Measurements from ENCODE around the gene PTPRN2. TPM values are rescaled to one million over a fixed set of nuclear protein-coding genes. Genes with fewer than 3 reads are reported as not detected.

Gene PTPRN2
- total RNA-seq, 1 experiment from 2014 or later, result 2.1 TPM

DNA sequence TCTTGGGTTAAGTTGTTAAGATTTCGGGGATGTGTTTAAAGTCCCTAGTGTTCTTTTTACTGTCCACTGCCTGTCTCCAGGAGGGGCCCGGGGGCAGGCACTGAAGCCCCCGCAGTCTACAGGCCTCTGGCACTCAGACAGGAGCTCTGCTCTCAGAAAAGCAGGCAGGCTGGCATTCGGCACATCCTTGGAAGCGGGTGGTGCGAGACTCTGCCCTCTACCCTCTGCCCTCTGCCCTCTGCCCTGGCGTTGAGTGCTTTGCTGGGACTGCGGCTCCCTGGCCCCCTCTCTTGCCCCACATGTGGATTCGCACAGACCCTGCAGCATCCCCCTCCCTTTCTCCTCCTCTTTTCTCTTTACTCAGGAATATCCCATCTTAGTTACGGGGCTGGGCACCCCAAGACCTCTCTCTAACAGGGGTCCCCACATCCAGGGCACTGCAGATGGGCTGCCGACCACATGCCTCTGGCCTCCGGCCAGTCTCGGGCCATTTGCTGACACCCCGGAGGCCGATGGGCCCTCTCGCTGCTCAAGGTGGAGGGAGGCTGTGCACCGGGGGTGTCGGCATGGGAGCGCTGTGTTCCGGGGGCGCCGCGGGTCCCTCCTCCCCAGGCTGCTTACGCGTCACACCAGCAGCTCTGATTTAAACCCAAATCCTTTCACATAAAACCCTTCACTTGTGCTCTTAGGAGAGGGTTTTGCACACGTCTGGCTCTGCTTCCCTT lies 770.9 kb downstream of the PTPRN2 start:
- CTCF ChIA-PET, result no interaction called here

DNA sequence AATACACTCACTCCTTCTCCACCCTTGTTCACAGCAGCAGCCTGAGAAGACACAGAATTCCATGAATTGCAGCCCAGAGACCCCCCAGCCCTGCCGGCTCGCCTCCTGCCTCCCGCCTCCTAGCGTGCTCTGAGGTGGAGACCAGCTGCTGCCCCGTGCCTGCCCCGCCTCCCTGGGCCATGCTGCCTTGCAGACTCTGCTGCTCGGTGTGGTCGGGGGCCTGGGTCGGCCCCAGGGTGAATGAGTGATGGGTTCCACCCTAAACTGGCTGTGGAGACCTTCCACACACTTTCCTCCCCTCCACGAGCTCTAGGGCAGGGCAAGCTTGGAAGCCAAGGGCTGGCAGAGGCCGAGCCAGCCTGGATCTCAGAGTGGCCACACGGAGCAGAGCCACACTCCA lies 771.5 kb downstream of the PTPRN2 start:
- CTCF ChIA-PET, result no interaction called here
- no peaks in the 10 kb centered on the region for H3K27me3 ChIP-seq (ENCODE audit: insufficient read depth, low read length)
- H3K9ac ChIP-seq (ENCODE audit: low read length), result no peak overlapping the region
- TF ChIP-seq ELF1 (IDR thresholded peaks at IDR 0.05; ENCODE audit: borderline replicate concordance, low read depth) (no peak), POLR2AphosphoS5 (IDR thresholded peaks at IDR 0.05; ENCODE audit: low read depth, low read length) (no peak), CBX3 (IDR thresholded peaks at IDR 0.05; ENCODE audit: low read depth) (no peak), JUND (IDR thresholded peaks at IDR 0.05) (no peak), CEBPB (IDR thresholded peaks at IDR 0.05; ENCODE audit: low read depth) (no peak), SIN3A (IDR thresholded peaks at IDR 0.05; ENCODE audit: low read depth) (no peak), RAD21 (IDR thresholded peaks at IDR 0.05; ENCODE audit: low read depth) (no peak), FOSL1 (IDR thresholded peaks at IDR 0.05; ENCODE audit: low read depth) (no peak)
- TF ChIP-seq, protein P1, sequence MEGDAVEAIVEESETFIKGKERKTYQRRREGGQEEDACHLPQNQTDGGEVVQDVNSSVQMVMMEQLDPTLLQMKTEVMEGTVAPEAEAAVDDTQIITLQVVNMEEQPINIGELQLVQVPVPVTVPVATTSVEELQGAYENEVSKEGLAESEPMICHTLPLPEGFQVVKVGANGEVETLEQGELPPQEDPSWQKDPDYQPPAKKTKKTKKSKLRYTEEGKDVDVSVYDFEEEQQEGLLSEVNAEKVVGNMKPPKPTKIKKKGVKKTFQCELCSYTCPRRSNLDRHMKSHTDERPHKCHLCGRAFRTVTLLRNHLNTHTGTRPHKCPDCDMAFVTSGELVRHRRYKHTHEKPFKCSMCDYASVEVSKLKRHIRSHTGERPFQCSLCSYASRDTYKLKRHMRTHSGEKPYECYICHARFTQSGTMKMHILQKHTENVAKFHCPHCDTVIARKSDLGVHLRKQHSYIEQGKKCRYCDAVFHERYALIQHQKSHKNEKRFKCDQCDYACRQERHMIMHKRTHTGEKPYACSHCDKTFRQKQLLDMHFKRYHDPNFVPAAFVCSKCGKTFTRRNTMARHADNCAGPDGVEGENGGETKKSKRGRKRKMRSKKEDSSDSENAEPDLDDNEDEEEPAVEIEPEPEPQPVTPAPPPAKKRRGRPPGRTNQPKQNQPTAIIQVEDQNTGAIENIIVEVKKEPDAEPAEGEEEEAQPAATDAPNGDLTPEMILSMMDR (IDR thresholded peaks at IDR 0.05 in 2 of 3, conservative IDR thresholded peaks at IDR 0.05 in 1 of 3; ENCODE audit: borderline replicate concordance in 1 of 3, insufficient read depth in 1 of 3, low read depth in 2 of 3, low read length in 2 of 3), result no peak
- TF ChIP-seq, protein P2, sequence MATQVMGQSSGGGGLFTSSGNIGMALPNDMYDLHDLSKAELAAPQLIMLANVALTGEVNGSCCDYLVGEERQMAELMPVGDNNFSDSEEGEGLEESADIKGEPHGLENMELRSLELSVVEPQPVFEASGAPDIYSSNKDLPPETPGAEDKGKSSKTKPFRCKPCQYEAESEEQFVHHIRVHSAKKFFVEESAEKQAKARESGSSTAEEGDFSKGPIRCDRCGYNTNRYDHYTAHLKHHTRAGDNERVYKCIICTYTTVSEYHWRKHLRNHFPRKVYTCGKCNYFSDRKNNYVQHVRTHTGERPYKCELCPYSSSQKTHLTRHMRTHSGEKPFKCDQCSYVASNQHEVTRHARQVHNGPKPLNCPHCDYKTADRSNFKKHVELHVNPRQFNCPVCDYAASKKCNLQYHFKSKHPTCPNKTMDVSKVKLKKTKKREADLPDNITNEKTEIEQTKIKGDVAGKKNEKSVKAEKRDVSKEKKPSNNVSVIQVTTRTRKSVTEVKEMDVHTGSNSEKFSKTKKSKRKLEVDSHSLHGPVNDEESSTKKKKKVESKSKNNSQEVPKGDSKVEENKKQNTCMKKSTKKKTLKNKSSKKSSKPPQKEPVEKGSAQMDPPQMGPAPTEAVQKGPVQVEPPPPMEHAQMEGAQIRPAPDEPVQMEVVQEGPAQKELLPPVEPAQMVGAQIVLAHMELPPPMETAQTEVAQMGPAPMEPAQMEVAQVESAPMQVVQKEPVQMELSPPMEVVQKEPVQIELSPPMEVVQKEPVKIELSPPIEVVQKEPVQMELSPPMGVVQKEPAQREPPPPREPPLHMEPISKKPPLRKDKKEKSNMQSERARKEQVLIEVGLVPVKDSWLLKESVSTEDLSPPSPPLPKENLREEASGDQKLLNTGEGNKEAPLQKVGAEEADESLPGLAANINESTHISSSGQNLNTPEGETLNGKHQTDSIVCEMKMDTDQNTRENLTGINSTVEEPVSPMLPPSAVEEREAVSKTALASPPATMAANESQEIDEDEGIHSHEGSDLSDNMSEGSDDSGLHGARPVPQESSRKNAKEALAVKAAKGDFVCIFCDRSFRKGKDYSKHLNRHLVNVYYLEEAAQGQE (IDR thresholded peaks at IDR 0.05; ENCODE audit: low read depth), result no peak
- TF ChIP-seq, protein P3, sequence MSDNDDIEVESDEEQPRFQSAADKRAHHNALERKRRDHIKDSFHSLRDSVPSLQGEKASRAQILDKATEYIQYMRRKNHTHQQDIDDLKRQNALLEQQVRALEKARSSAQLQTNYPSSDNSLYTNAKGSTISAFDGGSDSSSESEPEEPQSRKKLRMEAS (IDR thresholded peaks at IDR 0.05), result no peak

More for the DNA sequence above, 770.9 kb downstream of the PTPRN2 start:
- no TSS peak for BruUV-seq (replicated peaks)
- Histone ChIP-seq H3K4me1 (ENCODE audit: control insufficient read depth in 1 of 2, insufficient read depth in 2 of 2, low read length in 2 of 2) (no peaks in the 10 kb centered on the region), H3K36me3 (ENCODE audit: control insufficient read depth in 1 of 2, insufficient read depth in 2 of 2, low read length in 2 of 2) (no peaks in the 10 kb centered on the region), H3K27me3 (ENCODE audit: insufficient read depth, low read length) (no peaks in the 10 kb centered on the region), H3K9me3 (ENCODE audit: control insufficient read depth in 1 of 2, insufficient read depth in 1 of 2, low read depth in 1 of 2, low read length in 2 of 2) (no peaks in the 10 kb centered on the region), H3K79me2 (ENCODE audit: insufficient read depth, low read length) (no peaks in the 10 kb centered on the region), H3K27ac (ENCODE audit: low read depth, low read length) (no peak overlapping the region), H3K9me2 (ENCODE audit: insufficient read depth) (no peaks in the 10 kb centered on the region), H3K9ac (ENCODE audit: low read length) (no peak overlapping the region), H4K20me1 (ENCODE audit: insufficient read depth) (no peaks in the 10 kb centered on the region), H2AFZ (ENCODE audit: low read depth, low read length, poor library complexity, severe bottlenecking) (no peak overlapping the region), H3K4me3 (replicated peaks in 1 of 2; ENCODE audit: low read depth in 1 of 2, low read length in 2 of 2) (no peak overlapping the region), H3K4me2 (ENCODE audit: low read length) (no peak overlapping the region)
- POLR2A ChIA-PET, result no interaction called here
- no peak for ATAC-seq
- RAD21 ChIA-PET (ENCODE audit: low non-redundant PET in 1 of 2, low total read pairs in 2 of 2, uncharacterized antibody in 2 of 2, unreplicated experiment in 2 of 2), result no interaction called here
- intact Hi-C loops (cut with micrococcal nuclease), result no loop called here
- no peak for DNase-seq (ENCODE audit: low read depth, low spot score)
- TF ChIP-seq YY1 (IDR thresholded peaks at IDR 0.05; ENCODE audit: extremely low read depth, insufficient replicate concordance, low read depth, low read length) (no peak), EZH2phosphoT487 (IDR thresholded peaks at IDR 0.05; ENCODE audit: borderline replicate concordance) (no peak), CBX3 (IDR thresholded peaks at IDR 0.05; ENCODE audit: low read depth) (no peak), TCF7L2 (IDR thresholded peaks at IDR 0.05; ENCODE audit: borderline replicate concordance, extremely low read depth, insufficient read depth, insufficient read length) (no peak), CEBPB (IDR thresholded peaks at IDR 0.05; ENCODE audit: low read depth) (no peak)
- TF ChIP-seq, protein P3 (IDR thresholded peaks at IDR 0.05), result no peak
- TF ChIP-seq, protein P4, sequence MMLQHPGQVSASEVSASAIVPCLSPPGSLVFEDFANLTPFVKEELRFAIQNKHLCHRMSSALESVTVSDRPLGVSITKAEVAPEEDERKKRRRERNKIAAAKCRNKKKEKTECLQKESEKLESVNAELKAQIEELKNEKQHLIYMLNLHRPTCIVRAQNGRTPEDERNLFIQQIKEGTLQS (IDR thresholded peaks at IDR 0.05), result no peak

More for the DNA sequence above, 771.5 kb downstream of the PTPRN2 start:
- no peak for DNase-seq (ENCODE audit: low read depth, low spot score)
- Histone ChIP-seq H3K4me3 (replicated peaks in 1 of 2; ENCODE audit: low read depth in 1 of 2, low read length in 2 of 2) (no peak overlapping the region), H3K9me3 (ENCODE audit: control insufficient read depth in 1 of 2, insufficient read depth in 1 of 2, low read depth in 1 of 2, low read length in 2 of 2) (no peaks in the 10 kb centered on the region), H4K20me1 (ENCODE audit: insufficient read depth) (no peaks in the 10 kb centered on the region), H3K9me2 (ENCODE audit: insufficient read depth) (no peaks in the 10 kb centered on the region), H3K79me2 (ENCODE audit: insufficient read depth, low read length) (no peaks in the 10 kb centered on the region), H3K36me3 (ENCODE audit: control insufficient read depth in 1 of 2, insufficient read depth in 2 of 2, low read length in 2 of 2) (no peaks in the 10 kb centered on the region), H3K4me1 (ENCODE audit: control insufficient read depth in 1 of 2, insufficient read depth in 2 of 2, low read length in 2 of 2) (no peaks in the 10 kb centered on the region), H2AFZ (ENCODE audit: low read depth, low read length, poor library complexity, severe bottlenecking) (no peak overlapping the region), H3K27ac (ENCODE audit: low read depth, low read length) (no peak overlapping the region), H3K4me2 (ENCODE audit: low read length) (no peak overlapping the region)
- ChIA-PET RAD21 (ENCODE audit: low non-redundant PET in 1 of 2, low total read pairs in 2 of 2, uncharacterized antibody in 2 of 2, unreplicated experiment in 2 of 2) (no interaction called here), POLR2A (no interaction called here)
- BruUV-seq (replicated peaks), result no TSS peak
- intact Hi-C loops (cut with micrococcal nuclease), result no loop called here
- ATAC-seq, result no peak
